Smooth muscle cell (in vitro differentiated cells): ENCODE data around the gene ZNF846. TPM values are rescaled to one million over a fixed set of nuclear protein-coding genes. Genes with fewer than 3 reads are reported as not detected.
A peak's percentile ranks its signal among the peaks of the same experiment; 100 is the strongest.

Experiments
- DNase-seq: peaks from one replicate; lab custom pipeline; 2025; ENCODE audit not compliant: unreplicated experiment; lab: John Stamatoyannopoulos, UW
- H2AFZ ChIP-seq: fragments of 200-600 bp; sonication (generic); 2 replicates; pipeline ENCODE4 v1.6.0; 2016; ENCODE audit warnings: antibody characterized with exemption, low read depth, mild to moderate bottlenecking
- H3F3A ChIP-seq: fragments of 200-600 bp; sonication (generic); 2 replicates; pipeline ENCODE4 v1.6.0; 2017; ENCODE audit warnings: antibody characterized with exemption, low read depth
- H3K27ac ChIP-seq: fragments of 200-600 bp; sonication (generic); 2 replicates; pipeline ENCODE4 v1.5.1; 2016; ENCODE audit warnings: low read depth, mild to moderate bottlenecking
- H3K27me3 ChIP-seq: fragments of 200-600 bp; sonication (generic); 2 replicates; pipeline ENCODE4 v1.6.1; 2016; ENCODE audit warnings: low read depth, mild to moderate bottlenecking
- H3K36me3 ChIP-seq: fragments of 200-600 bp; sonication (generic); 2 replicates; pipeline ENCODE4 v1.5.1; 2016; ENCODE audit warnings: low read depth
- H3K4me1 ChIP-seq: fragments of 200-600 bp; sonication (generic); 2 replicates; pipeline ENCODE4 v1.5.1; 2016; ENCODE audit warnings: low read depth
- H3K4me2 ChIP-seq: fragments of 200-600 bp; sonication (generic); 2 replicates; pipeline ENCODE4 v1.6.0; 2016; ENCODE audit warnings: mild to moderate bottlenecking
- H3K4me3 ChIP-seq: fragments of 200-600 bp; sonication (generic); 2 replicates; pipeline ENCODE4 v1.5.1; 2016; ENCODE audit warnings: mild to moderate bottlenecking
- H3K79me2 ChIP-seq: fragments of 200-600 bp; sonication (generic); 2 replicates; pipeline ENCODE4 v1.6.0; 2016; ENCODE audit warnings: low read depth, mild to moderate bottlenecking
- H3K9ac ChIP-seq: fragments of 200-600 bp; sonication (generic); 2 replicates; pipeline ENCODE4 v1.6.0; 2016; ENCODE audit warnings: low read depth
- H3K9me3 ChIP-seq: fragments of 200-600 bp; sonication (generic); replicated peaks from 2 replicates; pipeline ENCODE4 v1.5.1; 2016; ENCODE audit warnings: low read depth
- H4K20me1 ChIP-seq: fragments of 200-600 bp; sonication (generic); 2 replicates; pipeline ENCODE4 v1.6.0; 2016; ENCODE audit warnings: low read depth
- CTCF ChIP-seq: fragments of 200-600 bp; sonication (generic); IDR thresholded peaks from 2 replicates; pipeline ENCODE4 v1.5.1; 2017; ENCODE audit warnings: borderline replicate concordance, mild to moderate bottlenecking, antibody characterized with exemption; ENCODE audit not compliant: insufficient read depth, poor library complexity, severe bottlenecking
- WGBS: methylation state at CpG from one replicate; pipeline ENCODE4 v1.1.7; 2016; ENCODE audit warnings: low lambda C conversion rate; 5-methylcytosine and 5-hydroxymethylcytosine counted together
- polyA plus RNA-seq: library from polyadenylated mRNA; unstranded; fragments of >200 nt; fragmentation: Nextera tagmentation; extraction: Ambion mirVana; gene quantifications from 2 replicates; pipeline ENCODE4 v1.2.1, GENCODE V29; 2016
- total RNA-seq: library from RNA; depleted of rRNA; stranded (reverse); fragments of >200 nt; gene quantifications from 2 replicates; pipeline ENCODE4 v1.2.3, GENCODE V29; 2014

The ZNF846 gene
- total and polyA plus RNA-seq, 2 experiments from 2014 or later = 19.7 to 48.6 TPM

GRCh38 chr19:9799162-9799561 lies 30.6 kb upstream of the ZNF846 start:
- Histone ChIP-seq H3K9ac (no peak overlapping the region), H3F3A (no peaks in the 10 kb centered on the region), H3K79me2 (no peaks in the 10 kb centered on the region), H3K9me3 (no peaks in the 10 kb centered on the region), H4K20me1 (no peaks in the 10 kb centered on the region), H3K4me1 (no peaks in the 10 kb centered on the region), H3K36me3 (no peaks in the 10 kb centered on the region), H3K4me2 (no peak overlapping the region), H3K4me3 (no peak overlapping the region), H2AFZ (no peak overlapping the region), H3K27me3 (no peaks in the 10 kb centered on the region), H3K27ac (no peak overlapping the region)
- no peak for TF ChIP-seq CTCF
- DNase-seq = no peak

- Histone ChIP-seq H3K4me2 (no peak overlapping the region), H2AFZ (no peak overlapping the region), H3K4me1 (no peaks in the 10 kb centered on the region), H3K27ac (peak overlapping the region; percentile 36), H3K9ac (no peak overlapping the region), H3K4me3 (no peak overlapping the region), H3F3A (no peaks in the 10 kb centered on the region), H3K79me2 (no peaks in the 10 kb centered on the region), H3K9me3 (no peaks in the 10 kb centered on the region), H3K27me3 (no peaks in the 10 kb centered on the region), H4K20me1 (no peaks in the 10 kb centered on the region), H3K36me3 (no peaks in the 10 kb centered on the region)
- 79% methylated on average over 5 of the region's 5 CpGs for WGBS
- no peak for DNase-seq
- TF ChIP-seq CTCF = no peak
Observed at GRCh38 chr19:9797871-9798270, 29.3 kb upstream of the ZNF846 start.

GRCh38 chr19:9796113-9796773 lies 27.7 kb upstream of the ZNF846 start:
- peaks cover under 1% of the 10 kb centered on the region for H3F3A ChIP-seq
- H2AFZ ChIP-seq = no peak overlapping the region
- DNase-seq = peak; percentile 10
- no peak overlapping the region for H3K9ac ChIP-seq
- H3K36me3 ChIP-seq = no peaks in the 10 kb centered on the region
- peaks cover 2% of the 10 kb centered on the region for H3K4me1 ChIP-seq
- peak overlapping the region; percentile 42 for H3K27ac ChIP-seq
- no peak overlapping the region for H3K4me3 ChIP-seq
- H3K4me2 ChIP-seq = no peak overlapping the region
- TF ChIP-seq CTCF = peak; percentile 79
- H4K20me1 ChIP-seq = no peaks in the 10 kb centered on the region
- no peaks in the 10 kb centered on the region for H3K9me3 ChIP-seq
- no peaks in the 10 kb centered on the region for H3K79me2 ChIP-seq
- no peaks in the 10 kb centered on the region for H3K27me3 ChIP-seq
- whole genome bisulfite sequencing = 50% methylated on average over 6 of the region's 6 CpGs

DNA sequence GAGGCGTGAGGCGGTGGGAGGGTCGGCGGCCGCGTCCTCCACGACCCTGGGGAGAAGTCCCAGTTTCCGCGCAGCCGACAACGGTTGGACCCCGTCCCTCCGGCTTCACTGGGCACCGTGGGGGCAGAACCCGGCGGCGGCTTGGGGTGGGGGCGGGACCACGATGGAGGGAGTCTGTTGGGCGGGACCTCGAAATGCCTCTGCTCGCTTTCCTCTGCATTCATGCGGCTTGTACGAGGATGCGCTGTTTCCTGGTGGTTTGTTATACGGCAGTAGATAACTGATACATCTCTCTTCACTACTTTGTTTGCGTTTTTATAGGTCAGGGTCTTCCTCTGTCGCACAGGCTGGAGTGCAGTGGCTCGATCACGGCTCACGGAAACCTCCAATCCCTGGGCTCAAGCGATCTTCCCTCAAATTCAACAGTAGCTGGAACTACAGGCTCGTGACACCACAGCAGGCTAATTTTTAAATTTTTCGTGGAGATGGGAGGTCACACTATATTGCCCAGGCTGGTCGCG lies 24.6 kb upstream of the ZNF846 start:
- Histone ChIP-seq H3K27ac (peak overlapping the region; percentile 91), H4K20me1 (no peaks in the 10 kb centered on the region), H3K4me2 (peak overlapping the region; percentile 92), H3K9ac (peak overlapping the region; percentile 85), H3K4me1 (peaks cover 13% of the 10 kb centered on the region), H3K79me2 (no peaks in the 10 kb centered on the region), H3F3A (peaks cover 27% of the 10 kb centered on the region), H3K27me3 (no peaks in the 10 kb centered on the region), H3K36me3 (no peaks in the 10 kb centered on the region), H3K9me3 (no peaks in the 10 kb centered on the region), H2AFZ (peak overlapping the region; percentile 96), H3K4me3 (peak overlapping the region; percentile 88)
- WGBS = 19% methylated on average over 36 of the region's 36 CpGs
- no peak for TF ChIP-seq CTCF
- peak; percentile 83 for DNase-seq
